ENCODE results near the gene NADSYN1. TPM values are rescaled to one million over a fixed set of nuclear protein-coding genes. Genes with fewer than 3 reads are reported as not detected.
"Not testable (repeated sequence)": the region's sequence is repeated elsewhere in the genome, so short reads cannot be mapped to it uniquely, and the experiment has no call there.

NADSYN1 gene
- total and polyA plus RNA-seq, 4 donors: 62.8 to 79.3 (median 65.0) TPM

GRCh38 chr11:71532036-71532610 lies 79.1 kb downstream of the NADSYN1 start:
- Histone ChIP-seq H3K36me3 (ENCODE audit: control insufficient read depth in 4 of 4, insufficient read depth in 4 of 4, low read length in 4 of 4) (no peaks in the 10 kb centered on the region), H3K27ac (ENCODE audit: low read depth in 1 of 2, low read length in 1 of 2) (no peak overlapping the region), H3K4me3 (no peak overlapping the region), H3K9me3 (ENCODE audit: control insufficient read depth in 4 of 4, insufficient read depth in 3 of 4, low read length in 3 of 4) (no peaks in the 10 kb centered on the region), H3K4me1 (ENCODE audit: control insufficient read depth in 5 of 5, insufficient read depth in 5 of 5, low read length in 5 of 5) (no peaks in the 10 kb centered on the region), H3K9ac (ENCODE audit: insufficient read depth in 1 of 2, low read length in 2 of 2) (no peak overlapping the region), H3K27me3 (ENCODE audit: control insufficient read depth in 3 of 3, insufficient read depth in 3 of 3, low read length in 2 of 3) (no peaks in the 10 kb centered on the region)
- TF ChIP-seq, protein P1, sequence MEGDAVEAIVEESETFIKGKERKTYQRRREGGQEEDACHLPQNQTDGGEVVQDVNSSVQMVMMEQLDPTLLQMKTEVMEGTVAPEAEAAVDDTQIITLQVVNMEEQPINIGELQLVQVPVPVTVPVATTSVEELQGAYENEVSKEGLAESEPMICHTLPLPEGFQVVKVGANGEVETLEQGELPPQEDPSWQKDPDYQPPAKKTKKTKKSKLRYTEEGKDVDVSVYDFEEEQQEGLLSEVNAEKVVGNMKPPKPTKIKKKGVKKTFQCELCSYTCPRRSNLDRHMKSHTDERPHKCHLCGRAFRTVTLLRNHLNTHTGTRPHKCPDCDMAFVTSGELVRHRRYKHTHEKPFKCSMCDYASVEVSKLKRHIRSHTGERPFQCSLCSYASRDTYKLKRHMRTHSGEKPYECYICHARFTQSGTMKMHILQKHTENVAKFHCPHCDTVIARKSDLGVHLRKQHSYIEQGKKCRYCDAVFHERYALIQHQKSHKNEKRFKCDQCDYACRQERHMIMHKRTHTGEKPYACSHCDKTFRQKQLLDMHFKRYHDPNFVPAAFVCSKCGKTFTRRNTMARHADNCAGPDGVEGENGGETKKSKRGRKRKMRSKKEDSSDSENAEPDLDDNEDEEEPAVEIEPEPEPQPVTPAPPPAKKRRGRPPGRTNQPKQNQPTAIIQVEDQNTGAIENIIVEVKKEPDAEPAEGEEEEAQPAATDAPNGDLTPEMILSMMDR (IDR thresholded peaks at IDR 0.05; ENCODE audit: control extremely low read depth, extremely low read depth): no peak
- ATAC-seq (ENCODE audit: insufficient read depth, low FRiP score) (no peak), DNase-seq (peak in 1 of 3 donors; percentile 32)
- WGBS, 2 donors: 47 to 74% methylated on average over 10 of the region's 10 CpGs

GRCh38 chr11:71534711-71535608 lies 82.0 kb downstream of the NADSYN1 start:
- ATAC-seq (ENCODE audit: insufficient read depth, low FRiP score); H3K36me3 ChIP-seq (ENCODE audit: control insufficient read depth in 4 of 4, insufficient read depth in 4 of 4, low read length in 4 of 4); H3K27me3 ChIP-seq (ENCODE audit: control insufficient read depth in 3 of 3, insufficient read depth in 3 of 3, low read length in 2 of 3); H3K27ac ChIP-seq (ENCODE audit: low read depth in 1 of 2, low read length in 1 of 2); DNase-seq; H3K4me1 ChIP-seq (ENCODE audit: control insufficient read depth in 5 of 5, insufficient read depth in 5 of 5, low read length in 5 of 5); H3K9ac ChIP-seq (ENCODE audit: insufficient read depth in 1 of 2, low read length in 2 of 2); H3K9me3 ChIP-seq (ENCODE audit: control insufficient read depth in 4 of 4, insufficient read depth in 3 of 4, low read length in 3 of 4); H3K4me3 ChIP-seq: not testable (repeated sequence)
- 74% methylated on average over 17 of the region's 17 CpGs for WGBS, 2 donors

DNA sequence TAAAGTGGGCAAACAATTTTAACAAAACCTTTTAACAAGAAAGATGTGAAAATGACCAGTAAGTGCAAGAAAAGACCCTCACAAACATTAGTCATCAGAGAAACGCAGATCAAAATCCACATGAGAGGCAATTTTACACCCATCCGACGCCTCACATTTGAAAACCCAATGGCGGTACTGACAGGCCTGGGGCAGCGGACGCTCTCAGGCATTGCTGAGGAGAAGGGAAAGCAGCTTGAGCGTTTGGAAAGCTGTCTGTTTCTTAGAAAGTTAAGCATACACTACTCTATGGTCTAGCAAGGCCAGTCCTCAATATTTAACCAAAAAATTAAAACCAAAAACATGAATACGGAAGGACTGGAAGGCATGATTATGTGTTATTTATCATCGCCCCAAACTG lies 82.8 kb downstream of the NADSYN1 start:
- no peaks in the 10 kb centered on the region for H3K4me1 ChIP-seq (ENCODE audit: control insufficient read depth in 5 of 5, insufficient read depth in 5 of 5, low read length in 5 of 5)
- ATAC-seq (ENCODE audit: insufficient read depth, low FRiP score) (no peak), DNase-seq (no peak)
- no peaks in the 10 kb centered on the region for H3K36me3 ChIP-seq (ENCODE audit: control insufficient read depth in 4 of 4, insufficient read depth in 4 of 4, low read length in 4 of 4)
- H3K27me3 ChIP-seq (ENCODE audit: control insufficient read depth in 3 of 3, insufficient read depth in 3 of 3, low read length in 2 of 3): no peaks in the 10 kb centered on the region
- H3K9ac ChIP-seq (ENCODE audit: insufficient read depth in 1 of 2, low read length in 2 of 2): no peak overlapping the region
- TF ChIP-seq, protein P1 (IDR thresholded peaks at IDR 0.05; ENCODE audit: control extremely low read depth, extremely low read depth): no peak
- 94 to 98% methylated on average over 9 of the region's 9 CpGs for WGBS, 2 donors
- no peak overlapping the region for H3K27ac ChIP-seq (ENCODE audit: low read depth in 1 of 2, low read length in 1 of 2)
- H3K9me3 ChIP-seq (ENCODE audit: control insufficient read depth in 4 of 4, insufficient read depth in 3 of 4, low read length in 3 of 4): no peaks in the 10 kb centered on the region
- H3K4me3 ChIP-seq: no peak overlapping the region

GRCh38 chr11:71537537-71537936 lies 84.5 kb downstream of the NADSYN1 start:
- Histone ChIP-seq H3K27me3 (ENCODE audit: control insufficient read depth in 3 of 3, insufficient read depth in 3 of 3, low read length in 2 of 3) (no peaks in the 10 kb centered on the region), H3K27ac (ENCODE audit: low read depth in 1 of 2, low read length in 1 of 2) (no peak overlapping the region), H3K4me3 (no peak overlapping the region), H3K9ac (ENCODE audit: insufficient read depth in 1 of 2, low read length in 2 of 2) (no peak overlapping the region), H3K36me3 (ENCODE audit: control insufficient read depth in 4 of 4, insufficient read depth in 4 of 4, low read length in 4 of 4) (no peaks in the 10 kb centered on the region), H3K9me3 (ENCODE audit: control insufficient read depth in 4 of 4, insufficient read depth in 3 of 4, low read length in 3 of 4) (no peaks in the 10 kb centered on the region), H3K4me1 (ENCODE audit: control insufficient read depth in 5 of 5, insufficient read depth in 5 of 5, low read length in 5 of 5) (no peaks in the 10 kb centered on the region)
- ATAC-seq (ENCODE audit: insufficient read depth, low FRiP score) (no peak), DNase-seq (no peak)
- 89 to 91% methylated on average over 9 of the region's 9 CpGs for WGBS, 2 donors
- TF ChIP-seq, protein P1 (IDR thresholded peaks at IDR 0.05; ENCODE audit: control extremely low read depth, extremely low read depth): no peak

DNA sequence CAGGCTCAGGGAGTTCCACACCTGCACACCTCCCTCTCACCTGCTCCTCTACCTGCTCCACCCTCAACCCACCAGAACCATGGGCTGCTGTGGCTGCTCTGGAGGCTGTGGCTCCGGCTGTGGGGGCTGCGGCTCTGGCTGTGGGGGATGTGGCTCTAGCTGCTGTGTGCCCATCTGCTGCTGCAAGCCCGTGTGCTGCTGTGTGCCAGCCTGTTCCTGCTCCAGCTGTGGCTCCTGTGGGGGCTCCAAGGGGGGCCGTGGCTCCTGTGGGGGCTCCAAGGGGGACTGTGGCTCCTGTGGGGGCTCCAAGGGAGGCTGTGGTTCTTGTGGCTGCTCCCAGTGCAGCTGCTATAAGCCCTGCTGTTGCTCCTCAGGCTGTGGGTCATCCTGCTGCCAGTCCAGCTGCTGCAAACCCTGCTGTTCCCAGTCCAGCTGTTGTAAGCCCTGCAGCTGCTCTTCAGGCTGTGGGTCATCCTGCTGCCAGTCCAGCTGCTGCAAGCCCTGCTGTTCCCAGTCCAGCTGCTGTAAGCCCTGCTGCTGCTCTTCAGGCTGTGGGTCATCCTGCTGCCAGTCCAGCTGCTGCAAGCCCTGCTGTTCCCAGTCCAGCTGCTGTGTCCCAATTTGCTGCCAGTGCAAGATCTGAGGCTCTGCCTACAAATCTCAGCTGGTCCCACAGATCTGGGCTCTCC lies 85.1 kb downstream of the NADSYN1 start, which contains the start of gene KRTAP5-8:
Gene KRTAP5-8 (plus strand): TSS at position 49 of the 689 bp plus-strand sequence. CDS start 31 bp downstream, at position 80.
- DNase-seq: peak; percentile 26 to 54 (median 45)
- H3K4me1 ChIP-seq (ENCODE audit: control insufficient read depth in 5 of 5, insufficient read depth in 5 of 5, low read length in 5 of 5); H3K27ac ChIP-seq (ENCODE audit: low read depth in 1 of 2, low read length in 1 of 2); H3K9ac ChIP-seq (ENCODE audit: insufficient read depth in 1 of 2, low read length in 2 of 2); H3K4me3 ChIP-seq; H3K9me3 ChIP-seq (ENCODE audit: control insufficient read depth in 4 of 4, insufficient read depth in 3 of 4, low read length in 3 of 4); H3K36me3 ChIP-seq (ENCODE audit: control insufficient read depth in 4 of 4, insufficient read depth in 4 of 4, low read length in 4 of 4); ATAC-seq (ENCODE audit: insufficient read depth, low FRiP score); H3K27me3 ChIP-seq (ENCODE audit: control insufficient read depth in 3 of 3, insufficient read depth in 3 of 3, low read length in 2 of 3): not testable (repeated sequence)
- WGBS, 2 donors: 52 to 66% methylated on average over 4 of the region's 4 CpGs

All from lung (tissue), 12 donors.